Fibroblast of lung (primary cell): ENCODE results near the gene EYS. TPM values are rescaled to one million over a fixed set of nuclear protein-coding genes. Genes with fewer than 3 reads are reported as not detected.

Source experiments
- DNase-seq, 2 donors: peaks; one replicate each; pipeline versions ENCODE4 v3.0.0 to v3.0.0-alpha.2; 2010; ENCODE audit warnings: low read depth in 2 of 2
- H2AFZ ChIP-seq: 2 replicates; pipeline ENCODE4 v1.5.1; 2012; ENCODE audit warnings: low read length, control low read depth, inconsistent platforms
- H3K27ac ChIP-seq: 2 replicates; pipeline ENCODE4 v1.5.1; 2011; ENCODE audit warnings: low read length, control low read depth; ENCODE audit not compliant: insufficient read depth
- H3K27me3 ChIP-seq: 2 replicates; pipeline ENCODE4 v1.5.1; 2011; ENCODE audit warnings: mild to moderate bottlenecking, low read length; ENCODE audit not compliant: control insufficient read depth, insufficient read depth
- H3K36me3 ChIP-seq: 2 replicates; pipeline ENCODE4 v1.5.1; 2011; ENCODE audit warnings: low read length; ENCODE audit not compliant: control insufficient read depth, insufficient read depth
- H3K4me1 ChIP-seq: 2 replicates; pipeline ENCODE4 v1.5.1; 2011; ENCODE audit warnings: low read length; ENCODE audit not compliant: control insufficient read depth, insufficient read depth; ENCODE audit errors: extremely low read depth
- H3K4me2 ChIP-seq: 2 replicates; pipeline ENCODE4 v1.5.1; 2011; ENCODE audit warnings: low read length, control low read depth; ENCODE audit not compliant: insufficient read depth; ENCODE audit errors: extremely low read depth
- H3K4me3 ChIP-seq, 4 experiments: fragments of 200-600 bp in 1 of 4; sonication (generic) in 1 of 4; replicated peaks in 1 of 4; 2 replicates each; pipeline ENCODE4 v1.5.1; 2011 to 2016; ENCODE audit warnings: low read length in 4 of 4, low read depth in 3 of 4, mild to moderate bottlenecking in 3 of 4, control low read depth in 2 of 4, inconsistent platforms in 1 of 4, mixed read lengths in 1 of 4; ENCODE audit not compliant: insufficient read depth in 1 of 4; ENCODE audit errors: control extremely low read depth in 1 of 4
- H3K79me2 ChIP-seq: 2 replicates; pipeline ENCODE4 v1.5.1; 2012; ENCODE audit warnings: mild to moderate bottlenecking, low read length, inconsistent platforms; ENCODE audit not compliant: control insufficient read depth, insufficient read depth
- H3K9ac ChIP-seq: 2 replicates; pipeline ENCODE4 v1.5.1; 2011; ENCODE audit warnings: mild to moderate bottlenecking, low read length, control low read depth; ENCODE audit not compliant: insufficient read depth
- H3K9me3 ChIP-seq: 2 replicates; pipeline ENCODE4 v1.5.1; 2012; ENCODE audit warnings: low read depth, low read length; ENCODE audit not compliant: control insufficient read depth, insufficient read depth
- H4K20me1 ChIP-seq: 2 replicates; pipeline ENCODE4 v1.5.1; 2011; ENCODE audit warnings: low read length; ENCODE audit not compliant: control insufficient read depth, insufficient read depth; ENCODE audit errors: extremely low read depth
- CTCF ChIP-seq, 2 donors: IDR thresholded peaks in 1 of 2; conservative IDR thresholded peaks in 1 of 2; 1 replicate in 1 of 2; 2 replicates in 1 of 2; pipeline ENCODE4 v1.5.1; 2011 to 2012; ENCODE audit warnings: low read length in 2 of 2, control low read depth in 1 of 2, inconsistent platforms in 1 of 2, low read depth in 1 of 2, mild to moderate bottlenecking in 1 of 2
- EZH2 ChIP-seq: IDR thresholded peaks from 2 replicates; pipeline ENCODE4 v1.5.1; 2012; ENCODE audit warnings: low read length, control low read depth, mild to moderate bottlenecking; ENCODE audit errors: missing control alignments
- polyA plus RNA-seq, 2 donors: library from polyadenylated mRNA; depleted of rRNA in 1 of 2; stranded (reverse) in 1 of 2; unstranded in 1 of 2; fragments of >200 nt; gene quantifications; 2 replicates each; pipeline ENCODE4 v1.2.1, GENCODE V29; 2011 to 2012; ENCODE audit warnings: missing spikeins in 1 of 2
- total RNA-seq: library from RNA; depleted of rRNA; stranded (reverse); fragments of >200 nt; gene quantifications from 2 replicates; pipeline ENCODE4 v1.2.1, GENCODE V29; 2014

Gene EYS
- total and polyA plus RNA-seq, 2 donors (not counting 1 experiment from before 2014, with no cell fraction given): under 0.01 TPM; not detected in 1

- no peaks in the 10 kb centered on the region for H3K4me1 ChIP-seq
- H4K20me1 ChIP-seq: no peaks in the 10 kb centered on the region
- no peak overlapping the region for H3K4me2 ChIP-seq
- H3K79me2 ChIP-seq: no peaks in the 10 kb centered on the region
- H3K4me3 ChIP-seq: no peak overlapping the region
- no peak overlapping the region for H2AFZ ChIP-seq
- no peak for DNase-seq
- no peak for TF ChIP-seq CTCF (conservative IDR thresholded peaks at IDR 0.05 in 1 of 2, IDR thresholded peaks at IDR 0.05 in 1 of 2; ENCODE audit: low read depth in 1 of 2, low read length in 2 of 2)
- TF ChIP-seq EZH2: no peak
- H3K27me3 ChIP-seq: no peaks in the 10 kb centered on the region
- no peaks in the 10 kb centered on the region for H3K9me3 ChIP-seq
- no peaks in the 10 kb centered on the region for H3K36me3 ChIP-seq
- no peak overlapping the region for H3K27ac ChIP-seq
- H3K9ac ChIP-seq: no peak overlapping the region
Measured at GRCh38 chr6:65135567-65135966, 571.5 kb downstream of the EYS start.

DNA sequence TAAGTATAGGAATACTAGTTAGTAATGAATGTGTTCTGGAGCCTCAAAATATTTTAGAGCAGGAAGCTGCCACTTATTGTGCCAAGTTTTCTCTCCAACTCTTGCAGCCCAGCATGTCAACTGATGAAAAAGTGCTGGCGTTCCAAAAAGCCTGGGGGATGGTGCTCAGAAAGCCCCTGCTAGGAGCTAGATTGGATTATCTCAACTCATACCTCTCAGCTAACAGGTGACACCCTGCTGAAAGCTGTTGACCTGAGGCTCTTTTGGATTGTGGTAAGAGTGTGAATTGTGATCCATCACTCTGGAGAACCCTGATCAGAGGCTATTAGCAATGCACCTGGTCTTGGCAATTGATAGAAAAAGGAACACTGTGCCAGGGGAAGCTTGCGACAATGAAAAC lies 580.4 kb downstream of the EYS start:
- H3K36me3 ChIP-seq: no peaks in the 10 kb centered on the region
- H3K9ac ChIP-seq: no peak overlapping the region
- no peak overlapping the region for H3K27ac ChIP-seq
- H2AFZ ChIP-seq: no peak overlapping the region
- no peaks in the 10 kb centered on the region for H3K9me3 ChIP-seq
- no peaks in the 10 kb centered on the region for H4K20me1 ChIP-seq
- H3K79me2 ChIP-seq: no peaks in the 10 kb centered on the region
- TF ChIP-seq CTCF (conservative IDR thresholded peaks at IDR 0.05 in 1 of 2, IDR thresholded peaks at IDR 0.05 in 1 of 2; ENCODE audit: low read depth in 1 of 2, low read length in 2 of 2) (no peak), EZH2 (no peak)
- no peaks in the 10 kb centered on the region for H3K27me3 ChIP-seq
- no peak overlapping the region for H3K4me3 ChIP-seq
- no peak overlapping the region for H3K4me2 ChIP-seq
- no peak for DNase-seq
- H3K4me1 ChIP-seq: no peaks in the 10 kb centered on the region

- Histone ChIP-seq H3K27ac (no peak overlapping the region), H3K4me2 (no peak overlapping the region), H3K27me3 (no peaks in the 10 kb centered on the region), H3K79me2 (no peaks in the 10 kb centered on the region), H2AFZ (no peak overlapping the region), H3K9me3 (no peaks in the 10 kb centered on the region), H3K9ac (no peak overlapping the region), H3K36me3 (no peaks in the 10 kb centered on the region), H3K4me3 (peak overlapping the region in 1 of 4 experiments; percentile 7), H4K20me1 (no peaks in the 10 kb centered on the region), H3K4me1 (no peaks in the 10 kb centered on the region)
- peak in 1 of 2 donors; percentile 80 for DNase-seq
- TF ChIP-seq EZH2: no peak
- TF ChIP-seq CTCF (conservative IDR thresholded peaks at IDR 0.05 in 1 of 2, IDR thresholded peaks at IDR 0.05 in 1 of 2; ENCODE audit: low read depth in 1 of 2, low read length in 2 of 2): no peak
Measured at GRCh38 chr6:65123521-65123920, 583.5 kb downstream of the EYS start.
